Neural cell (in vitro differentiated cells): ENCODE measurements around the gene RAVER2.

Experiments used
- CTCF ChIP-seq: fragments of 450-650 bp; IDR thresholded peaks from 2 replicates; pipeline ENCODE4 v1.5.1; 2014; ENCODE audit warnings: antibody characterized with exemption, mild to moderate bottlenecking, moderate library complexity; ENCODE audit not compliant: poor library complexity, severe bottlenecking
- EP300 ChIP-seq: fragments of 450-650 bp; conservative IDR thresholded peaks from 2 replicates; pipeline ENCODE4 v1.6.1; 2014; ENCODE audit warnings: antibody characterized with exemption, mild to moderate bottlenecking, moderate library complexity; ENCODE audit not compliant: poor library complexity, severe bottlenecking
- EZH2 ChIP-seq: fragments of 200-600, 300-800 bp; shearing (Covaris generic), sonication (generic); IDR thresholded peaks from 2 replicates; pipeline ENCODE4 v1.6.1; 2014; ENCODE audit warnings: antibody characterized with exemption, low read length, borderline replicate concordance, mild to moderate bottlenecking; ENCODE audit not compliant: insufficient read depth, poor library complexity, severe bottlenecking
- POLR2AphosphoS5 ChIP-seq: IDR thresholded peaks from 2 replicates; pipeline ENCODE4 v1.6.1; 2012
- RAD21 ChIP-seq: fragments of 450-650 bp; conservative IDR thresholded peaks from 2 replicates; pipeline ENCODE4 v1.6.1; 2014; ENCODE audit warnings: antibody characterized with exemption, mild to moderate bottlenecking, moderate library complexity
- SMC3 ChIP-seq: fragments of 450-650 bp; conservative IDR thresholded peaks from 2 replicates; pipeline ENCODE4 v1.6.1; 2014; ENCODE audit warnings: antibody characterized with exemption, mild to moderate bottlenecking, moderate library complexity; ENCODE audit not compliant: poor library complexity

- TF ChIP-seq EP300 (no peak), CTCF (no peak), SMC3 (no peak), POLR2AphosphoS5 (no peak), RAD21 (no peak), EZH2 (no peak)
Observed at GRCh38 chr1:64743954-64744491, 852 bp upstream of the RAVER2 start.
